ENCODE results near the gene ZBTB2.

Gene ZBTB2

GRCh38 chr6:151327101-151327500 is 64.3 kb downstream of the ZBTB2 start:
- no peak for DNase-seq (ENCODE audit: low spot score)
- no peak for TF ChIP-seq CTCF (IDR thresholded peaks at IDR 0.05; ENCODE audit: borderline replicate concordance, control extremely low read depth, extremely low read depth, insufficient read depth, missing control alignments)
- in situ Hi-C loops (cut with MboI; ENCODE audit: low sequenced_read_pairs, unreplicated experiment), result no loop called here

GRCh38 chr6:151326116-151326825 is 65.1 kb downstream of the ZBTB2 start:
- no peak for DNase-seq (ENCODE audit: low spot score)
- TF ChIP-seq CTCF (IDR thresholded peaks at IDR 0.05; ENCODE audit: borderline replicate concordance, control extremely low read depth, extremely low read depth, insufficient read depth, missing control alignments), result no peak
- in situ Hi-C loops (cut with MboI; ENCODE audit: low sequenced_read_pairs, unreplicated experiment), result no loop called here

GRCh38 chr6:151325075-151326050 is 66.0 kb downstream of the ZBTB2 start:
- DNase-seq (ENCODE audit: low spot score), result no peak
- in situ Hi-C loops (cut with MboI; ENCODE audit: low sequenced_read_pairs, unreplicated experiment), result no loop called here
- no peak for TF ChIP-seq CTCF (IDR thresholded peaks at IDR 0.05; ENCODE audit: borderline replicate concordance, control extremely low read depth, extremely low read depth, insufficient read depth, missing control alignments)

GRCh38 chr6:151324488-151324825 is 66.9 kb downstream of the ZBTB2 start:
- TF ChIP-seq CTCF (IDR thresholded peaks at IDR 0.05; ENCODE audit: borderline replicate concordance, control extremely low read depth, extremely low read depth, insufficient read depth, missing control alignments), result no peak
- no peak for DNase-seq (ENCODE audit: low spot score)
- in situ Hi-C loops (cut with MboI; ENCODE audit: low sequenced_read_pairs, unreplicated experiment), result no loop called here

- peak; percentile 83 for DNase-seq (ENCODE audit: low spot score)
- peak; percentile 95 for TF ChIP-seq CTCF (IDR thresholded peaks at IDR 0.05; ENCODE audit: borderline replicate concordance, control extremely low read depth, extremely low read depth, insufficient read depth, missing control alignments)
- in situ Hi-C loops (cut with MboI; ENCODE audit: low sequenced_read_pairs, unreplicated experiment), result no loop called here
Measured at GRCh38 chr6:151323791-151324487, 67.4 kb downstream of the ZBTB2 start.

- in situ Hi-C loops (cut with MboI; ENCODE audit: low sequenced_read_pairs, unreplicated experiment), result no loop called here
- TF ChIP-seq CTCF (IDR thresholded peaks at IDR 0.05; ENCODE audit: borderline replicate concordance, control extremely low read depth, extremely low read depth, insufficient read depth, missing control alignments), result no peak
- DNase-seq (ENCODE audit: low spot score), result no peak
Measured at GRCh38 chr6:151322570-151322969, 68.8 kb downstream of the ZBTB2 start.
